HT-29 (cell line): ENCODE measurements around the gene MFN2. TPM values are rescaled to one million over a fixed set of nuclear protein-coding genes. Genes with fewer than 3 reads are reported as not detected.
A peak's percentile ranks its signal among the peaks of the same experiment; 100 is the strongest.

Source experiments
- DNase-seq: peaks from one replicate; pipeline ENCODE4 v3.0.0-alpha.2; 2015; ENCODE audit warnings: low spot score
- small RNA-seq: library from RNA; depleted of rRNA; stranded (forward); fragments of <200 nt; gene quantifications from one replicate; pipeline ENCODE3, GENCODE V24; 2014
- total RNA-seq: library from RNA; depleted of rRNA; stranded (reverse); fragments of >200 nt; shearing (Covaris generic); gene quantifications from 2 replicates; pipeline ENCODE4 v1.2.3, GENCODE V29; 2014; rRNA removed

Gene MFN2
- total RNA-seq, 1 experiment from 2014 or later = 58.3 TPM

DNA sequence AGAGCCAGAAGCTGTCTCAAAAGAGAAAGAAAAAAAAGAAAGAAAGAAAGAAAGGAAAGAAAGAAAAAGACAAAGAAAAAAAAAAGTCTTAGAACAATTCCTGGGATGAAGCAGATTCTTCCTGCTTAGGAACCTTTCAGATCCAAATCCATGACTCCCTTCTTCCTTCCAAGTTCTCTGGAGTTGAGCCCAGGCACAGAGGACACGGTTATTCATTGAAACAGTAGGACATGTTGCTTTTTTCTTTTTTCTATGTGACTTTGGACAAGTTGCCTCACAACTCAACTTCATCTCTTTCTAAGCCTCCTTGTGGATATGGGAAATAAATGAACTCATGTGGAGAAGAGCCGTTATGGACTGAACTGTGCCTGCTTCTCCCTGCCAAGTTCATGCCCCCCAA, 68.1 kb downstream of the MFN2 start:
- no peak for DNase-seq

DNA sequence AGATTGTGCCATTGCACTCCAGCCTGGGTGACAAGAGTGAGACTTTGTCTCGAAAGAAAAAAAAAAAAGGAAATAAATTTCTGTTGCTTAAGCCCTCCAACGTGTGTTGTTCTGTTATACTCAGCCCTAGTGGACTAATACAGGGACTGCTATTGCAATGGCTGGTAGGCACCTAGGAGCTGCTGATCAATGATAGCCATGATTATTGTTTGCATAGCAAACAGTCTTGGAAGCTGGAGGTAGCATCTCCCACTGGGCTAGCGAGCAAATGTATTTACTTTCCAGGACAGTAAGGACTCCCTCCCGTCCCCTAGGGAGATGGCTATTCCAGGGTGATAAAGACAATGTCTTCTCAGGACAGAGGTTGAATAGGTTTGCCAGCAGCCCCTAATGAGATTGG, 69.4 kb downstream of the MFN2 start:
- no peak for DNase-seq

DNA sequence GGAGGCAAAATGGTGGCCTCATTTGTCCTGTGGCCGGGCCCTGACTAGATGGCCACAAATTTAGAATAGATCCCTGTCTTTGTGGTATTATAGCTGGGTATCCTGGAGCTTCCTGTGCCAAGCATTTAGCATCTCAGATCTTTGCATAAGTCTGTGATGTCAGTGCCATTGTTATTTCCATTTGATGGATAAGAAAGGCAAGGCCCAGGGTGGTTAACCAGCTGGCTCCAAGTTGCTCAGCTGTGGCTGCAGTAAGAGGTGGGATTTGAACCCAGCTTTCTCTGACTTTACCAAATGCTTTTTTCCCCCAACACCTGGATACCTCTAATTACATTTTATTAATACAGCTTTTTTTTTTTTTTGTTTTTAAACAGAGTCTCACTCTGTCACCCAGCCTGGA, 71.1 kb downstream of the MFN2 start:
- DNase-seq = no peak

DNA sequence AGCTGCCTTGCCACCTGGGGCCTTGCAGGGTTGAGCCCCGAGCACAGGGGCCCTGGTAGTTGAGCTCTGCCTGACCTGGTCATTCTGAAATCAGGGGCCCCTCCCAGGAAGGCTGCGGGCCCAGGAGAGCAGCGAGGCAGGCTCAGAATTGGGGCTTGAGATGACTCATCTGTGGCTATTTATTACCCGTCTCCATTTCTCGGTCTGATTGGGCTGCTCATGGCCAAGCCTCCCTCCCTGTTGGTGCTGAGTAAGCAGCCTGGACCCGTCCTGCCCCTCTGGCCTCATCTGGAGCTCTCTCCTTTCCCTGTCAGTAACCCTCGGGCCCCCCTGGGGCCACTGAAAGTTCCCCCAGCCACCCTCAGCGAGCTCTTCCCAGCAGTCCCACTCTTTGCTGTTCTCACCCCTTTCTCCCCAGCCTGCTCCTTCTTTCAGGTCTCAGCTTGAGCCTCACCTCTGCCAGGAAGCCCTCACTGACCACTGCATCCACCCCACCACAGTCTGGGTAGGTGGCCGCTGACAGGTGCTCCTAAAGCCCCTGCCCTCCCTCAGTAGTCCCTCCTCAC, 71.8 kb downstream of the MFN2 start:
- peak; percentile 10 for DNase-seq

DNA sequence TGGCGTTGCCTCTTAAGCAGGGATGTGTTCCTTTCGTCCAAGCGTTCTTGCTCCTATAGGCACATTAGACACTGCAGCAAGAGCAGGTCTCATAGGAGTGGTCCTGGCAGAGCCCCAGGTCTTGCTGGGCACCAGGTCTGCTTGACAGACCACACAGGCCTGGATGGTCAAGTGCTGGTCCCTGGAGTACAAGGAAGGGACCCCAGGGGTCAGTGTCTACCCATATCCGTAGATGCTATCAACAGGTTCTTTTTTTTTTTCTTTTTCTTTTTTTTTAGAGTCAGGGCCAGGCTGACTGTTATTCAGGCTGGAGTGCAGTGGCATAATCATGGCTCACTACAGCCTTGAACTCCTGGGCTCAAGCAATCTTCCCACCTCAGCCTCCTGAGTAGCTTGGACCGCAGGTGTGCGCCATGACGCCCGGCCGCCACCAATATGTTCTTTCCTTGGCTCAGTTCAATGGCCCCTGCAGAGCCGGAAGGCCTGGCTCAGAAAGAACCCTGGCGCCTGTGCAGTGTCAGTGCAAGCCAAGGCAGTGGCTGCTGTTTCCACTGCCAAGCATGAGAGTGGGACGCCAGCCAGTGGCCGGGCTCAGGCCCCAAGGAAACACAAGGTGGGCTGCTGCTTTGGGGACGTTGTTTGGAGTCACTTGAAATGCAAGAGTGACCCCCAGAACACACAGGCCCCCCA, 72.9 kb downstream of the MFN2 start:
- no peak for DNase-seq

DNA sequence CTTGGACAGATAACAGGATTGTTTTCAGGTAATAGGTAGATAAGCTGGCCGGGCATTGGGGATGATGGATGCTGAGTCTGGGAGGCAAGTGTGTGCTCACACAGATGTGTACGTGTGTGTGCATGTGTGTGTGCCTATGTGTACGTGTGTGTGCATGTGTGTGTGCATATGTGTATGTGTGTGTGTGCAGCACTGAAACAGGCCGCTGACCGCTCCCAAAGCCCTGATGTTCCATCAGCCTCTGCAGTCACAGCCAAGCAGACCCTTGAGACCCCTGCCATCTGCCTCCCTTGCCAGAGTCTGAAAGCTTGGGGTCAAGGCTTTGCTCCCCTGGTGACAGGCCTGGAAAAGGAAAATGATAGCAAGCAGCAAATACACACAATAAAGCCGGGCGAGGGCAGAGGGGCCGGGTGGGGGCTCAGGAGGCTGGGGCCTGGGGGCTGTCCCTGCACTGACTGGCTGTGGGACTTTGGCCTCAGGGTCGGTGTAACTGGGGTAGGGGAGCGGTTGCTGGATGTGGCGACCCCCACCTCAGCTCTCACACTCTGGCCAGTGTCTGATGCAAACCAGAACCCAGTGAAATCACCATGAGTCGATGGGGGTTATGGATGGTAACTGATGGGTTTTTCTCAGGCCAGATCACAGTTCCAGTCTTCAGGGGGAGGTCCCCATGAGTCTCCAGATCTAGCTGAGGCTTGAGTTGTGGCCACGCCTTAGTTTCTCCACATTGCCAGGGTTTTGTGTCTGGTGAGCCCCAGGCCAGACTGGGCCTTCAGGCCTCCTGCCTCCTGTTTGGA, 73.7 kb downstream of the MFN2 start:
- DNase-seq = no peak

DNA sequence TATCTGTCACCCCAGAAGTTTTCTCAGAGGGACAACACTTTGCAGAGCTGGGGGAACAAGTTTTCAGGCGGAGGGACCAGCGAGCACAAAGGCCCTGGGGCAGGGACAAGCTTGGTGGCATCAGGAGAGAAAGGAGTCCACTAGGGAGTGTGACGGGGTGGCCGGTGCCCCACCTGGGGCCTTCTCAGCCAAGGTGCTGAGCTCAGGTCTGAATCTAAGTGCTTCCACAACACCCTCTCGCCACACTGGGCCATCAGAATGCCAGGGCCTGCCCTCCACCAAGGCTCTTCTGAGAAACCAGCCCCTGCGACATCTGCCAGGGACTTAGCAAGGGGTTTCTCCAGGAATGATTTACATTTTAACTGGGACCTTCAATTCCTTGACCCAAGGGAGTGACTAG, 75.0 kb downstream of the MFN2 start:
- DNase-seq = no peak

DNA sequence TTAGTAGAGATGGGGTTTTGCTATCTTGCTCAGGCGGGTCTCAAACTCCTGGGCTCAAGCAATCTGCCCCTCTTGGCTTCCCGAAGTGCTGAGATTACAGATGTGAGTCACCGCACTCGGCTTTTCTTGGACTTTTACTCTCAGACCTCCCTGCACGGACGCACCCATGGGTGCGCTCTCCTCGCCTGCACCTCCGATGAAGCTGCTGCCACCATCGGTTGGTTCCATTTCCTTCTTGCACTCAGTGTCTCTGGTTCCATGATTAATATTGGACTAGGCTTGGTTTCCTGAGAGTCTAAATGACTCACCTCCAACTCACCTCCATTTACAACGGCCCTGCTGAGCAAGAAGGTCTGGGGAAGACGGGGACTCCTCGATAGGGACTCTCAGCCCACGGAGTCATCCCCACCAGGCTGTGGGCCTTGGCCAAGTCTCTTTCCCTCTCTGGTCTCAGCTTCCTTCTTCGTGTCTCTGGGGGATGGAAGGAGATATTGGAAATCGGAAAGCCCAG, 76.1 kb downstream of the MFN2 start:
- DNase-seq = no peak

DNA sequence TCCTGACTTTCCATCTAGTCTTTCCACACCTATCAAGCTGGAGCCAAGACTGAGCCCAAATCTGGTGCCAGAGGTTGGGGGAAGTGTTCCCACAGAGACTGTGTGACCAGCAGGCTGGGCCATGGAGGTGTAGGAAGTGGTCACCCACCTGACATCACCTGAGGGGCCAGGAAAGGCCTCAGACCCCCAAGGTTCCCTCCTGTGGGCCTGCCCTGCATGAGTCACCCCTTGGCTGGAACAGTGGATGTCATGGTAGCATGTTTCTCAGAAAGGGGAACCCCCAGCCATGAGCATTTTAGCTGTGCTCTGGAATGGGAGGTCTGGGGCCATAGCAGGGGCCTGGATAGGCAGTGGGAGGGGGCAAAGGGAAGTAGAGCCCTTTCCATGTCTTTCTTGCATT, 77.1 kb downstream of the MFN2 start:
- no peak for DNase-seq

DNA sequence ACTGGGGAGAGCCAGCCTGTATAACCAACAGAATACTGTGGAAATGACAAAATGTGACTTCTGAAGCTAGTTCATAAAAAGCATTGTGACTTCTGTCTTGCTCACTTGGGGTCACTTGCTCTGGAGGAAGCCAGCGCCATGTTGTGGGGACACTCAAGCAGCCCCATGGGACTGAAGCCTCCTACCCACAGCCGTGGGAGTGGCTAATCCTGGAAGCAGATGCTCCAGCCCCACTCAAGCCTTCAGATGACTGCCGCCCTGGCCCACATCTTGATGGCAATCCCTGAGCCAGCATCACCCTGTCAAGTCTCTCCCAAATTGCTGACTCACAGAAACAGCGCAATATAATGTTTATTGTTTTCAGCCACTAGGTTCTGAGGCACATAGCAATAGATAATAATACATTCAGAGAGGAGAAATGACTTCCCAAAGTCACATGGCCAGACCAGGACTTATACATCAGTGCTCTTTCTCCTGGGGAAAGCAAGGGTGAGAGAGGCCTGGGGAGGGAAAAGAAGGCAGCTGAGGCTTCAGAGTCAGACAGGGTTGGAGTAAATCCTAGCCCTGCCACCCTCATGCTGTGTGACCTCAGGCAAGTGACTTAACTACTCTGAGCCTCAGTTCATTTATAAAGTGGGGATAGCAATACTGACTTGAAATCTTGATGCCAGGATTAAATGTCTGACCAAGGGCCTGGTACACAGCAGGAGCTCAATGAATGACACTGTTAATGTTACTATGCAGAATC, 77.9 kb downstream of the MFN2 start:
- no peak for DNase-seq

DNA sequence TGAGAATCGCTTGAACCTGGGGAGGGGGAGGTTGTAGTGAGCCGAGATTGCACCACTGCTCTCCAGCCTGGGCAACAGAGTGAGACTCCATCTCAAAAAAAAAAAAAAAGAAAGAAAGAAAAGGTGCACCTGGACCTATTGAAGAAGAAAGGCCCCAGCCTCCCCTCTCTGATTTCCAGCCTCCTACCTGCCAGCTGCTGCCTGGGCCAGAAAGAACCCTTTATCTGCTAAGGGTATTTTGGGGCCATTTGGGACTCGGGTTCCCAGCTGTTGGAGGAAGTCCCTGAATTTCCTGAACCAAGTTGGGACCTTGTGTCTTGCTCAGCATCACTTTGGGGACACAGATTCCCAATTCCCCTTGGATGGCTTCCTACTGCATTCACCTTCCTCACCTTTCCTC, 79.0 kb downstream of the MFN2 start:
- DNase-seq = no peak

DNA sequence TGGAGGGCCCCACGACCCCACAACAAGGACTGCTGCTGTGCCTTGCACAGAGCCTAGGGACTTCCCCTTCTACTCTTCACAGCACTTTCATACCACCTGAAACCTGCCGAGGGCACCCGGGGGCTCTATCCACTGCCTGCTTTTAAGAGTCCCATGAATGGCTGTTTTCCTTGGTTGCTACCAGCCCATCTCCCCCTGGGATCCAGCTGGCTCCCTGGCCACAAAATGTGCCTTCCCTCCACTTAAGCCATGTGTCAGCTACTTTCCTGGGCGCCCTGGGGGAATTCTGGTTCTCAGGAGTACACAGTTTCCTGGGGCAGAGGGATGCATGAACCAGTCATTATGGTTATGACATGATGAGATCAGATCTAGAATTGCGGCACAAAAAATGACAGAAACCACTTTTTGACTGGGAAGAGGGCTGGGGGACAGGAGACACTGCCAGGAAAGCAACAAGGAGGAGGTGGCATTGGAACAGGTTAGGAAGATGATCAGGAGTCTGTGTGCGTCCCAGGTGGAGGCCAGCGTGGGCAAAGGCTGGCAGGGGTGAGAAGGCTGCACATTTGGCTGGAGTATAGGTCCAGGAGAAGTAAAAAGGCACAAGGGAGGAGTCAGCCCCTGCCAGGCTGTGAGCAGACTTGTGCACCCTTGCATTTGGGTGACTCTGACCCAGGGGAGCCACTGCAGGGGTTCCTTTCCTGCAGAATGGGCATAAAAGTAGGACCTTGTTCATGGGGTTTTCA, 79.6 kb downstream of the MFN2 start:
- no peak for DNase-seq

DNA sequence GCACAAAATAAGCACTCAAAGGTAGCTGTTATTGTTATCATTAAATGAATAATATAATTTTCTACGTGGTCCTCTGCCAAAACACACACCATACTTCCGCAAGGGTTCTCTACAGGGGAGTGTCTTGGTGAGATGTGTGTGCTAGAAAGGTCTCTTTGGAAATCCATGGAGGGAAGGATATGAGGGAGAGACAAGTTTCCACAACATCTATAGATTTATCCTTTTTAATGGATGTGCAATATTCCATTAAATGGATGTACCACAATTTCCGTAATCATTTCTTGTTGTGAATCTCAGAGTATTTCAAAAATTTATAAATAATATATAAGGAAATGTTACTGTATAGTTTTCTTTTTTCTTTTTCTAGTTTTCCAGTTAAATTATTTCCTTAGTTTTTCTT, 80.3 kb downstream of the MFN2 start:
- DNase-seq = no peak

Small RNA genes within 50 kb of the gene (small RNA-seq; reads per million reads assigned to genes)
- gene AL096840.1 = not detected
- not detected for gene MIR6729
- gene RF00019 = not detected
- not detected for gene RN7SL649P

Other genes starting within 250 kb of the MFN2 start
- 52.8 and 54.7 TPM in 2 replicates for gene AGTRAP, start 244.3 kb upstream of the MFN2 start, total RNA-seq
- not detected in 2 replicates for gene C1orf167, start 218.3 kb upstream of the MFN2 start, total RNA-seq
- gene MTHFR, start 174.5 kb upstream of the MFN2 start, total RNA-seq = 25.3 and 32.2 TPM in 2 replicates
- 9.7 TPM in 2 replicates for gene CLCN6, start 174.3 kb upstream of the MFN2 start, total RNA-seq
- not detected in 2 replicates for gene NPPA, start 132.7 kb upstream of the MFN2 start, total RNA-seq
- not detected in 2 replicates for gene NPPB, start 121.5 kb upstream of the MFN2 start, total RNA-seq
- 129 and 132 TPM in 2 replicates for gene KIAA2013, start 54.0 kb upstream of the MFN2 start, total RNA-seq
- gene PLOD1, start 45.7 kb upstream of the MFN2 start, total RNA-seq = 30.3 and 45.6 TPM in 2 replicates
- gene MIIP, start 39.1 kb downstream of the MFN2 start, total RNA-seq = 87.4 and 88.0 TPM in 2 replicates
- 0.10 TPM in 1 of 2 replicates, not detected in the other for gene TNFRSF8, start 82.9 kb downstream of the MFN2 start, total RNA-seq
- gene TNFRSF1B, start 186.5 kb downstream of the MFN2 start, total RNA-seq = 0.08 TPM in 1 of 2 replicates, not detected in the other
- gene VPS13D, start 249.6 kb downstream of the MFN2 start, total RNA-seq = 9.6 and 9.9 TPM in 2 replicates